CD4-positive, alpha-beta T cell treated with Interleukin-17A for 4 hours (primary cell): ENCODE results near the gene ARHGAP24.
"Not testable (repeated sequence)": the region's sequence is repeated elsewhere in the genome, so short reads cannot be mapped to it uniquely, and the experiment has no call there.

ENCODE experiments used
- DNase-seq: peaks from one replicate; pipeline ENCODE4 v3.0.0-alpha.2; 2020; ENCODE audit warnings: mixed read lengths

Gene ARHGAP24

GRCh38 chr4:85784348-85784747 is 309.4 kb downstream of the ARHGAP24 start:
- no peak for DNase-seq

- DNase-seq = no peak
Observed at GRCh38 chr4:85784947-85785346, 310.0 kb downstream of the ARHGAP24 start.

GRCh38 chr4:85787133-85787532 is 312.2 kb downstream of the ARHGAP24 start:
- DNase-seq = no peak

GRCh38 chr4:85788604-85789003 is 313.7 kb downstream of the ARHGAP24 start:
- DNase-seq = no peak

GRCh38 chr4:85789241-85789640 is 314.3 kb downstream of the ARHGAP24 start:
- DNase-seq = no peak

GRCh38 chr4:85790582-85790981 is 315.6 kb downstream of the ARHGAP24 start:
- DNase-seq = no peak

- DNase-seq = no peak
Observed at GRCh38 chr4:85792376-85793232, 317.7 kb downstream of the ARHGAP24 start.

- no peak for DNase-seq
Observed at GRCh38 chr4:85793233-85793585, 318.3 kb downstream of the ARHGAP24 start.

GRCh38 chr4:85798012-85798770 is 323.2 kb downstream of the ARHGAP24 start:
- no peak for DNase-seq

GRCh38 chr4:85803856-85804255 is 328.9 kb downstream of the ARHGAP24 start:
- DNase-seq = no peak

- DNase-seq = no peak
Observed at GRCh38 chr4:85805891-85806290, 330.9 kb downstream of the ARHGAP24 start.

- no peak for DNase-seq
Observed at GRCh38 chr4:85806334-85806733, 331.4 kb downstream of the ARHGAP24 start.

GRCh38 chr4:85807247-85807950 is 332.4 kb downstream of the ARHGAP24 start:
- DNase-seq = no peak

GRCh38 chr4:85808104-85808503 is 333.2 kb downstream of the ARHGAP24 start:
- no peak for DNase-seq

GRCh38 chr4:85808864-85809263 is 333.9 kb downstream of the ARHGAP24 start:
- no peak for DNase-seq

GRCh38 chr4:85812776-85813175 is 337.8 kb downstream of the ARHGAP24 start:
- DNase-seq = no peak

- DNase-seq = no peak
Observed at GRCh38 chr4:85815796-85816459, 341.0 kb downstream of the ARHGAP24 start.

GRCh38 chr4:85818700-85819099 is 343.8 kb downstream of the ARHGAP24 start:
- DNase-seq = no peak

- DNase-seq = not testable (repeated sequence)
Observed at GRCh38 chr4:85820101-85820500, 345.2 kb downstream of the ARHGAP24 start.

GRCh38 chr4:85821688-85822455 is 346.9 kb downstream of the ARHGAP24 start:
- DNase-seq = no peak

- no peak for DNase-seq
Observed at GRCh38 chr4:85823295-85823694, 348.3 kb downstream of the ARHGAP24 start.
